BJ (cell line): Measurements from ENCODE around the gene HDAC9. TPM values are rescaled to one million over a fixed set of nuclear protein-coding genes. Genes with fewer than 3 reads are reported as not detected.

Experiments
- CTCF ChIA-PET: fragments of 350-600 bp; formaldehyde crosslinking; extraction: SDS; loops from one replicate; lab custom pipeline; 2021; ENCODE audit warnings: antibody characterized with exemption, inconsistent platforms; lab: Yijun Ruan, JAX
- POLR2A ChIA-PET: fragments of 300-600 bp; sonication (Branson Sonifier 250); formaldehyde crosslinking; extraction: SDS; loops from one replicate; lab custom pipeline; 2021; ENCODE audit warnings: antibody characterized with exemption; lab: Charles Lee
- DNase-seq: peaks from one replicate; pipeline ENCODE4 v3.0.0-alpha.2; 2011; ENCODE audit warnings: low read depth
- H3K27me3 ChIP-seq: 2 replicates; pipeline ENCODE4 v1.6.0; 2011; ENCODE audit warnings: low read length; ENCODE audit not compliant: control insufficient read depth, insufficient read depth
- H3K36me3 ChIP-seq: 2 replicates; pipeline ENCODE4 v1.5.1; 2011; ENCODE audit warnings: low read length; ENCODE audit not compliant: control insufficient read depth, insufficient read depth
- H3K4me3 ChIP-seq: 2 replicates; pipeline ENCODE4 v1.5.1; 2011; ENCODE audit warnings: low read depth, mild to moderate bottlenecking, control low read depth, low read length
- polyA plus RNA-seq: library from polyadenylated mRNA; depleted of rRNA; stranded (reverse); fragments of >200 nt; gene quantifications from 2 replicates; pipeline ENCODE4 v1.2.3, GENCODE V29; 2011
- TF ChIP-seq, protein P1 (sequence below): IDR thresholded peaks from 2 replicates; pipeline ENCODE4 v1.5.1; 2011; ENCODE audit warnings: low read depth, mild to moderate bottlenecking, control low read depth, inconsistent platforms, low read length, moderate library complexity; ENCODE audit not compliant: insufficient read depth

The HDAC9 gene
- polyA plus RNA-seq, 1 experiment, result 14.7 TPM

DNA sequence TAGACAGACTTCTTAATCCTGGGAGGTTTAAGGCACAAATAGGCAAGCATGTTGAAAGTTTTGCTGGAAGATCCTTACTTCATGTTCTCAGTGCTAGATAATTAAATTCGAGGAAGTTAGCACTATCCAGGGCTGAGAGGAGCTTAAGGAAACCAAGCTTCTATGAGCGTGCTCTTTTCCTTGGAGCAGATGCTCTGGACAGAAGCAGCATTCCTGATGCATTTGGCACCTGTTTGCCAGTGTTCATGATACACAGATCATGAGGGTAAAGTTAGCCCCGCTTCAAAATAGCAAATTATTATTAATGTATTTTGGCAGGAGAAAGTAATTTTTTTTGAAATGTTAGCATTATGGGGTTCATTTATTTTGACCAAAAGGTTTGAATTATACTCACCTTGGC, 9.4 kb downstream of the HDAC9 start:
- TF ChIP-seq, protein P1, sequence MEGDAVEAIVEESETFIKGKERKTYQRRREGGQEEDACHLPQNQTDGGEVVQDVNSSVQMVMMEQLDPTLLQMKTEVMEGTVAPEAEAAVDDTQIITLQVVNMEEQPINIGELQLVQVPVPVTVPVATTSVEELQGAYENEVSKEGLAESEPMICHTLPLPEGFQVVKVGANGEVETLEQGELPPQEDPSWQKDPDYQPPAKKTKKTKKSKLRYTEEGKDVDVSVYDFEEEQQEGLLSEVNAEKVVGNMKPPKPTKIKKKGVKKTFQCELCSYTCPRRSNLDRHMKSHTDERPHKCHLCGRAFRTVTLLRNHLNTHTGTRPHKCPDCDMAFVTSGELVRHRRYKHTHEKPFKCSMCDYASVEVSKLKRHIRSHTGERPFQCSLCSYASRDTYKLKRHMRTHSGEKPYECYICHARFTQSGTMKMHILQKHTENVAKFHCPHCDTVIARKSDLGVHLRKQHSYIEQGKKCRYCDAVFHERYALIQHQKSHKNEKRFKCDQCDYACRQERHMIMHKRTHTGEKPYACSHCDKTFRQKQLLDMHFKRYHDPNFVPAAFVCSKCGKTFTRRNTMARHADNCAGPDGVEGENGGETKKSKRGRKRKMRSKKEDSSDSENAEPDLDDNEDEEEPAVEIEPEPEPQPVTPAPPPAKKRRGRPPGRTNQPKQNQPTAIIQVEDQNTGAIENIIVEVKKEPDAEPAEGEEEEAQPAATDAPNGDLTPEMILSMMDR, result no peak
- Histone ChIP-seq H3K4me3 (no peak overlapping the region), H3K27me3 (no peaks in the 10 kb centered on the region), H3K36me3 (no peaks in the 10 kb centered on the region)
- DNase-seq, result no peak
- CTCF ChIA-PET, result interaction anchor here (1.9 kb wide), 2 partner anchors 9 to 152 kb away, joined by 5 to 8 read pairs; partner anchors contain the start of gene HDAC9
- POLR2A ChIA-PET, result no interaction called here

DNA sequence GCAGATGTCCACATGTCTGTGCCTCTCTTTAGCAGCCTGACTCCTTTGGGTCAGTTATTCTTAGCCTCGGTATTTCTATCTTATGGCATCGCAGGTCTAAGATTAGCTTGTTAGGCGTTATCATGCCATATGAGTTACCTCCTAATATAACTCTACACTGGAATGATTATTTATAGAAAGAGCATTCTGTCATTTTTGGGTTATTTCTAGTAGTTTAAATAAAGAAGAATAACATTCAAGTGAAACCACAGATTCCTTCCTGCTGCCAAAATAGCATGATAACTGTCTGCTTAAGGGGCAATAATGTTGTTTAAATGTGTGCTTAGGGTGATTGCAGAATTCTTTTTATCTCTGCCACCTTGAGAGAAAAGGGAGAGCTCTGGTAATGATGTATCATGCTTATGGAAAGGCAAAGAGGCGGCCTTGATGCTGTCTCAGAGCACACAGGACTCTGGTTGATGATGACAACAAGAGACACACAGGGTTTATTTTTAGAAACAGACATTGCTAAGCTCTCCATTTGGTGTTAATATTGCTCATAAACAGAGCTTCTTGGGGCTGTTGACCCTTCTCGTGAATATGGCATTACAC, 10.4 kb downstream of the HDAC9 start:
- Histone ChIP-seq H3K27me3 (no peaks in the 10 kb centered on the region), H3K4me3 (no peak overlapping the region), H3K36me3 (no peaks in the 10 kb centered on the region)
- TF ChIP-seq, protein P1, result no peak
- DNase-seq, result peak; percentile 49
- ChIA-PET CTCF (interaction anchor here (1.5 to 1.9 kb wide), 3 partner anchors 10 to 153 kb away, joined by 4 to 8 read pairs (median 5); partner anchors contain the start of gene HDAC9), POLR2A (interaction anchor here (0.9 to 1.3 kb wide), 2 partner anchors 10 to 15 kb away, joined by 3 to 4 read pairs; partner anchors contain the start of gene HDAC9)

DNA sequence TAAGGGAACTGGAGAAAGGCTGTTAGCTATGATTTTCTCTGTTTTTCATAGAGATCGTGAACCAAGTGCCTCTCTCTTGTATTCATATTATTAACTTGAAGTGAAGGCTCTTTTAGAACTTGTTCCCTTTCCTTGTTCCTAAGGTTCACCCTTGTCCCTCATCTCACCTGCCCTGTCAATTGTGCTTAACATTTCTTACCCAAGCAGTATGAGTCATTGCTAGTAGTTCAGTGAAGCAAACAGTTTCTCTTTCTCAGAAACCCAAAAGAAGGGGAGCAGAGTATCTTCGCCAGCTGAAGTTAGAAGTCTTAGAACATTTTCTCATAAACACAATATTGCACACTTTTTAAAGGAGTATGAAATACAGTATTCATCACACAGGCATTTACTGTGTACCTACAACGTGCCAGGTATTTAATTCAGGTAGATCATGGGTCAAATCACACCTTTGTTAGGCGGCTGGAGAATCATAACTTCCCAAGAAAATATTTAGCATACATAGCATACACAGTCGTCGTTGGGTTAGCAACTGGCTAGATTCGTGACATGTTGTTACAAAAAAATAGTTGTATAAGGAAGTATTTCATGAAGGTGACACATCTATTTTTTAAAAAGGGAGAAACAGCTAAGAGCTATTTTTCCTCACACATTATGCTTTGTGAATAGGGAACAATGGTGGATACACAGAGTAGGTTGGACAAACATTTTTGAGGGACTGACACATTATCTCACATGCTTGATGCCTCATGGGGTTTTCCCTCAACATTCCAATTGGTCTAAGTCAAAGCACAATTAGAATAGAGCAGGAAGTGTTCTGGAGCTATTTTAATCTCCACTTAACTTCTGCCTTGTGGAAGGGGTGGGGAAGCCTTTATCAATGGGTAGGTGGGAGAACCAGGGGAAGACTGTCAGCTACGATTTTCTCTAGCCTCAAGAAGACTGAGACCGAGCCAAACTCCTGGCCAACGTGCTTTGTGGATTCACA, 13.2 kb downstream of the HDAC9 start:
- TF ChIP-seq, protein P1, result no peak
- DNase-seq, result peak; percentile 85
- CTCF ChIA-PET, result interaction anchor here (0.6 to 1.5 kb wide), 8 partner anchors 13 to 152 kb away, joined by 3 to 4 read pairs (median 3); partner anchors contain the start of gene HDAC9
- Histone ChIP-seq H3K36me3 (no peaks in the 10 kb centered on the region), H3K27me3 (no peaks in the 10 kb centered on the region), H3K4me3 (peak overlapping the region; percentile 25)
- POLR2A ChIA-PET, result interaction anchor here (0.6 to 1.0 kb wide), 3 partner anchors 100 to 607 kb away, joined by 3 to 5 read pairs (median 4); no protein-coding TSS in a partner anchor

DNA sequence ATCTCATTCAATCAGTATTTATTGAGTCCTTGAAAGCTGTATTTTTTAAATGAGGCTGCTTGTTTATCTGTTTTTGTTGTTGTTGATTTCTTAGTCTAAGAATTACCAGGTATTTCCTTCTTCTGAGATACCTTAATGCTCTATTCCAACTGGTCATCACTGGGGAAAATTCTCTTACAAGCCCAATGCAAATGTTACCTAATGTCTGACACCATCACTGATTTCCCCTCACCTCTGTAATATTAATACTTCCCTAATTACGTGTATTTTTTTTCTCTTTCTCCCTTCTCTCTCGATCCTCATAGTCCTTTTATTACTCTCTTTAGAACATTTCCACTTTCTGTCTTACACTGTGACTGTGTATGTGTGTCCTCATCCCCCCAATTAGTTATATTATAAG, 13.9 kb downstream of the HDAC9 start:
- H3K4me3 ChIP-seq, result peak overlapping the region; percentile 25
- DNase-seq, result no peak
- ChIA-PET POLR2A (interaction anchor here (1.0 kb wide), 2 partner anchors 101 to 108 kb away, joined by 4 to 5 read pairs; no protein-coding TSS in a partner anchor), CTCF (interaction anchor here (0.7 to 1.5 kb wide), 6 partner anchors 14 to 153 kb away, joined by 3 to 4 read pairs (median 3); partner anchors contain the start of gene HDAC9)
- TF ChIP-seq, protein P1, result no peak
- no peaks in the 10 kb centered on the region for H3K36me3 ChIP-seq
- H3K27me3 ChIP-seq, result no peaks in the 10 kb centered on the region
